PC-9 (cell line): ENCODE results near the gene MAST4. TPM values are rescaled to one million over a fixed set of nuclear protein-coding genes. Genes with fewer than 3 reads are reported as not detected.

Experiments used
- BruUV-seq: library from RNA; stranded (reverse); fragments of 400-500 nt; replicated peaks from 2 replicates; lab custom pipeline; 2021; lab: Mats Ljungman, UMichigan
- CTCF ChIA-PET: fragments of 300-600 bp; sonication (Branson Sonifier 250); formaldehyde crosslinking; loops from one replicate; lab custom pipeline; 2022; ENCODE audit warnings: antibody characterized with exemption; lab: Charles Lee
- POLR2A ChIA-PET: fragments of 300-600 bp; sonication (Branson Sonifier 250); formaldehyde crosslinking; loops from one replicate; lab custom pipeline; 2022; ENCODE audit warnings: antibody characterized with exemption; ENCODE audit not compliant: unreplicated experiment; lab: Charles Lee
- DNase-seq, 2 experiments: peaks; one replicate each; pipeline versions ENCODE4 v3.0.0 to v3.0.0-alpha.2; 2015 to 2022; ENCODE audit warnings: mixed read lengths in 1 of 2
- H2AFZ ChIP-seq: fragments of 200-600 bp; sonication (generic); 2 replicates; pipeline ENCODE4 v1.8.1; 2017; ENCODE audit warnings: antibody characterized with exemption
- H3F3A ChIP-seq: fragments of 200-600 bp; sonication (generic); 2 replicates; pipeline ENCODE4 v1.8.1; 2017; ENCODE audit warnings: antibody characterized with exemption, mild to moderate bottlenecking, low read depth; ENCODE audit not compliant: insufficient read depth
- H3K27ac ChIP-seq: fragments of 200-600 bp; sonication (generic); 2 replicates; pipeline ENCODE4 v1.6.1; 2016; ENCODE audit warnings: mixed run types
- H3K27me3 ChIP-seq: fragments of 200-600 bp; sonication (generic); 2 replicates; pipeline ENCODE4 v1.6.1; 2016; ENCODE audit warnings: low read depth, mixed run types; ENCODE audit not compliant: insufficient read depth
- H3K36me3 ChIP-seq: fragments of 200-600 bp; sonication (generic); 2 replicates; pipeline ENCODE4 v1.6.1; 2016; ENCODE audit warnings: low read depth, mixed run types
- H3K4me1 ChIP-seq: fragments of 200-600 bp; sonication (generic); replicated peaks from 2 replicates; pipeline ENCODE4 v1.6.1; 2016; ENCODE audit warnings: mixed run types; ENCODE audit not compliant: insufficient read depth
- H3K4me2 ChIP-seq: fragments of 200-600 bp; sonication (generic); 2 replicates; pipeline ENCODE4 v1.6.1; 2017; ENCODE audit warnings: mixed run types
- H3K4me3 ChIP-seq: fragments of 200-600 bp; sonication (generic); 2 replicates; pipeline ENCODE4 v1.6.1; 2016; ENCODE audit warnings: mixed run types
- H3K79me2 ChIP-seq: fragments of 200-600 bp; sonication (generic); 2 replicates; pipeline ENCODE4 v1.6.1; 2017; ENCODE audit warnings: low read depth, mixed run types
- H3K9me2 ChIP-seq: fragments of 200-600 bp; sonication (generic); 2 replicates; pipeline ENCODE4 v1.8.1; 2017; ENCODE audit warnings: mild to moderate bottlenecking; ENCODE audit not compliant: insufficient read depth
- H3K9me3 ChIP-seq: fragments of 200-600 bp; sonication (generic); 2 replicates; pipeline ENCODE4 v1.8.1; 2016; ENCODE audit warnings: low read depth; ENCODE audit not compliant: insufficient read depth
- H4K20me1 ChIP-seq: fragments of 200-600 bp; sonication (generic); 2 replicates; pipeline ENCODE4 v1.8.1; 2017; ENCODE audit not compliant: insufficient read depth
- EZH2 ChIP-seq: fragments of 200-600 bp; sonication (generic); IDR thresholded peaks from 2 replicates; pipeline ENCODE4 v1.8.0; 2017; ENCODE audit warnings: antibody characterized with exemption, low read depth
- intact Hi-C: fragments of 100-400 bp; cut with micrococcal nuclease; formaldehyde crosslinking; loops from one replicate; pipeline ENCODE4 v1.10.0; 2022; ENCODE audit not compliant: unreplicated experiment
- total RNA-seq: library from RNA; stranded (reverse); gene quantifications from 2 replicates; pipeline ENCODE4 v1.2.3, GENCODE V29; 2021
- TF ChIP-seq, protein P1 (sequence below): fragments of 200-600 bp; sonication (generic); conservative IDR thresholded peaks from 2 replicates; pipeline ENCODE4 v1.6.1; 2017; ENCODE audit warnings: mixed run types, antibody characterized with exemption, mild to moderate bottlenecking, moderate library complexity

The MAST4 gene
- total RNA-seq, 1 experiment from 2014 or later, result 19.3 TPM

DNA sequence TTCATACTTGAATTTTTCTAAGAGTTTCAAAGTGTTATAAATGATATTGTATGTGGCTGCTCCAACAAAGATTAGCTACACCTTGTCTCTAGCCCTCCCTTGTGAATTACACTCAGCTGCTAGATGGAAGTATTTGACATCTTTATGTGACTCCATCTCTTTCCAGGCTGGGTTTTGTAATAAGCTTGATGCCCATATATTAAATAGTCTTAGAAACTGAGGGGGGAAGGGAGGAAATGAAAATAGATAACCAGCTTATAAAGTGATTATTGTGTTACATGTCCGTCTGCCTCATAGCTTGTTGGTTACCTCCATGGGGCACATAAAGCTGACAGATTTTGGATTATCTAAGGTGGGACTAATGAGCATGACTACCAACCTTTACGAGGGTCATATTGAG is 537.0 kb downstream of the MAST4 start:
- Histone ChIP-seq H3K36me3 (peaks cover 19% of the 10 kb centered on the region), H3K79me2 (no peaks in the 10 kb centered on the region), H3K4me2 (no peak overlapping the region), H3K9me2 (no peaks in the 10 kb centered on the region; the same call in 1 of the 2 replicates), H3K4me1 (no peaks in the 10 kb centered on the region), H3K27me3 (no peaks in the 10 kb centered on the region), H3K9me3 (no peaks in the 10 kb centered on the region), H3F3A (no peaks in the 10 kb centered on the region), H2AFZ (no peak overlapping the region), H3K27ac (no peak overlapping the region), H3K4me3 (no peak overlapping the region), H4K20me1 (0 out of 2 replicates have a peak, but pooled peaks cover 3% of the 10 kb centered on the region)
- BruUV-seq, result no TSS peak
- CTCF ChIA-PET, result interaction anchor here (0.6 kb wide), 1 partner anchor 114 kb away, joined by 3 read pairs; no protein-coding TSS in a partner anchor
- intact Hi-C loops, result no loop called here
- no peak for DNase-seq
- TF ChIP-seq, protein P1, sequence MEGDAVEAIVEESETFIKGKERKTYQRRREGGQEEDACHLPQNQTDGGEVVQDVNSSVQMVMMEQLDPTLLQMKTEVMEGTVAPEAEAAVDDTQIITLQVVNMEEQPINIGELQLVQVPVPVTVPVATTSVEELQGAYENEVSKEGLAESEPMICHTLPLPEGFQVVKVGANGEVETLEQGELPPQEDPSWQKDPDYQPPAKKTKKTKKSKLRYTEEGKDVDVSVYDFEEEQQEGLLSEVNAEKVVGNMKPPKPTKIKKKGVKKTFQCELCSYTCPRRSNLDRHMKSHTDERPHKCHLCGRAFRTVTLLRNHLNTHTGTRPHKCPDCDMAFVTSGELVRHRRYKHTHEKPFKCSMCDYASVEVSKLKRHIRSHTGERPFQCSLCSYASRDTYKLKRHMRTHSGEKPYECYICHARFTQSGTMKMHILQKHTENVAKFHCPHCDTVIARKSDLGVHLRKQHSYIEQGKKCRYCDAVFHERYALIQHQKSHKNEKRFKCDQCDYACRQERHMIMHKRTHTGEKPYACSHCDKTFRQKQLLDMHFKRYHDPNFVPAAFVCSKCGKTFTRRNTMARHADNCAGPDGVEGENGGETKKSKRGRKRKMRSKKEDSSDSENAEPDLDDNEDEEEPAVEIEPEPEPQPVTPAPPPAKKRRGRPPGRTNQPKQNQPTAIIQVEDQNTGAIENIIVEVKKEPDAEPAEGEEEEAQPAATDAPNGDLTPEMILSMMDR, result no peak
- TF ChIP-seq EZH2, result no peak
- POLR2A ChIA-PET, result interaction anchor here (0.6 kb wide), 1 partner anchor 78 kb away, joined by 15 read pairs; no protein-coding TSS in a partner anchor

DNA sequence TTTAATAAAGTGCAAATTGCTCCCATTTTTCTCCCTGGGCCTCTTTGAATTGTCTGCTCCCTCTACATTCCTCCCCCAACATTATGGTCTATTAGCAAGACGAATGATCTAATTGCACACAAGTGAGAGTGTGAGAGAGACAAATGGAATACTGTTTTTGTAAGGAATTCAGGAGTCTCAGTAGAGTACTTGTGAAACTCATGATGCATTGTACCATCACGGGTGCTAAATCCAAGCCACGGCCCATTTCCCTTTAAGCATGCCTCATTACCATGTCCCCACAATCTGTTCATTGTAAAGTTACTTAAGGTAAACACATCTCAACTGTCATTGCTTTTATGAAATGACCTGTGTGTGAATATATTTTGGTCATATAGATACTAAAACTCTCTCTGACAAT is 537.6 kb downstream of the MAST4 start:
- intact Hi-C loops, result no loop called here
- Histone ChIP-seq H3K9me2 (no peaks in the 10 kb centered on the region; the same call in 1 of the 2 replicates), H3K27ac (no peak overlapping the region), H3K27me3 (no peaks in the 10 kb centered on the region), H3K4me1 (no peaks in the 10 kb centered on the region), H3K9me3 (no peaks in the 10 kb centered on the region), H3F3A (no peaks in the 10 kb centered on the region), H3K36me3 (peaks cover 15% of the 10 kb centered on the region; the same call in 1 of the 2 replicates), H2AFZ (no peak overlapping the region), H4K20me1 (0 out of 2 replicates have a peak, but pooled peaks cover 3% of the 10 kb centered on the region), H3K4me2 (no peak overlapping the region), H3K4me3 (no peak overlapping the region), H3K79me2 (no peaks in the 10 kb centered on the region)
- POLR2A ChIA-PET, result no interaction called here
- BruUV-seq, result no TSS peak
- TF ChIP-seq EZH2, result no peak
- no peak for DNase-seq
- CTCF ChIA-PET, result no interaction called here

DNA sequence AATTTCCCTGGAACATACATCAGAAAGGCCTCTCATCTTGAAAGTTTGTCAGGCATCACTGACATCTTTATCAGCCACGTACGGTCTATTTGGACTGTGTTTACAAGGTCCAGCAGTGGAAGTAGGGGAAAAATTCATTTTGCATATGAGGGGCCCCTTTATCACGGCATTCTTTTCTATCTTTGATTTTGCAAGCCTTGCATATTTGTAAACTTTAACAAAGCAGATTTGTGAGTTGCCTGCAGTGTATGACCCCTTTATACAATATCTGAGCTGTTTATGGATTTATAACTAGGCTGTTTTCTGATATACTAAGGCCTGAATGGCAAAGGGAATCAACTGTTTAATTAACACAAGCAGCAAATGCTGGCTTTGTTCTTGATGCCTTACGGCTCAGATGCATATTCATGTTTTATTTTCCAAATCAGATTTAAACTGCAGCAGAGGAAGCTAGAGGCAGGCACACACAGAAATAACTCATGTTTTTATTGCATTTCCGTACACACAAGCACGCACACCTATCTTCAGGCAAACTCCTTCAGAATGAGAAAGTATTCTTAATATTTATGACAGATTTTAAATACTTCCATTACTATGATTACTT is 539.3 kb downstream of the MAST4 start:
- H3K4me1 ChIP-seq, result no peaks in the 10 kb centered on the region
- no peak overlapping the region for H3K4me2 ChIP-seq
- no peaks in the 10 kb centered on the region; the same call in 1 of the 2 replicates for H3K9me2 ChIP-seq
- TF ChIP-seq, protein P1, result no peak
- TF ChIP-seq EZH2, result no peak
- no peaks in the 10 kb centered on the region for H3F3A ChIP-seq
- peaks cover 15% of the 10 kb centered on the region; the same call in 1 of the 2 replicates for H3K36me3 ChIP-seq
- POLR2A ChIA-PET, result no interaction called here
- no peaks in the 10 kb centered on the region for H3K27me3 ChIP-seq
- intact Hi-C loops, result no loop called here
- DNase-seq, result no peak
- H3K27ac ChIP-seq, result no peak overlapping the region
- H3K79me2 ChIP-seq, result no peaks in the 10 kb centered on the region
- no peak overlapping the region for H3K4me3 ChIP-seq
- H4K20me1 ChIP-seq, result no peaks in the 10 kb centered on the region
- no TSS peak for BruUV-seq
- CTCF ChIA-PET, result no interaction called here
- no peaks in the 10 kb centered on the region for H3K9me3 ChIP-seq
- no peak overlapping the region for H2AFZ ChIP-seq
